Upper lobe of right lung (tissue), 1 donor: Measurements from ENCODE around the gene CFAP70. TPM values are rescaled to one million over a fixed set of nuclear protein-coding genes. Genes with fewer than 3 reads are reported as not detected.
"Not testable (repeated sequence)": the region's sequence is repeated elsewhere in the genome, so short reads cannot be mapped to it uniquely, and the experiment has no call there.

Experiments used
- ATAC-seq: fragments of 200-7000 bp; cut with Tn5 transposase; one replicate; pipeline ENCODE4 v1.9.1; 2020; ENCODE audit warnings: mild to moderate bottlenecking, moderate library complexity
- DNase-seq: peaks from one replicate; pipeline ENCODE4 v3.0.0-alpha.2; 2020
- H3K27ac ChIP-seq: fragments of 200-600 bp; one replicate; pipeline ENCODE4 v1.8.0; 2022
- H3K27me3 ChIP-seq: fragments of 200-600 bp; one replicate; pipeline ENCODE4 v1.8.0; 2022; ENCODE audit warnings: mild to moderate bottlenecking
- H3K36me3 ChIP-seq: fragments of 200-600 bp; one replicate; pipeline ENCODE4 v1.8.0; 2022
- H3K4me1 ChIP-seq: fragments of 200-600 bp; one replicate; pipeline ENCODE4 v1.8.0; 2022
- H3K4me3 ChIP-seq: fragments of 200-600 bp; one replicate; pipeline ENCODE4 v1.8.0; 2022; ENCODE audit warnings: mild to moderate bottlenecking
- H3K9me3 ChIP-seq: fragments of 200-600 bp; one replicate; pipeline ENCODE4 v1.8.0; 2022
- intact Hi-C: fragments of 100-400 bp; cut with DNase I; formaldehyde crosslinking; loops from one replicate; pipeline ENCODE4 v1.11.0; 2022
- total RNA-seq: library from RNA; stranded (reverse); fragmentation: NEBNext Ultra II Directional; extraction: Animal tissue kit (Norgen Biotek cat#: 25700); gene quantifications from one replicate; pipeline ENCODE4 v1.2.1, GENCODE V29; 2021
- TF ChIP-seq, protein P1 (sequence below): fragments of 200-600 bp; IDR thresholded peaks from one replicate; pipeline ENCODE4 v1.8.0; 2022; ENCODE audit warnings: antibody characterized with exemption
- donor health status: DM: no; HTN: yes; CAD: no; lungs with severe emphysema.

The CFAP70 gene
- total RNA-seq, 1 donor from 2014 or later: 2.7 TPM

DNA sequence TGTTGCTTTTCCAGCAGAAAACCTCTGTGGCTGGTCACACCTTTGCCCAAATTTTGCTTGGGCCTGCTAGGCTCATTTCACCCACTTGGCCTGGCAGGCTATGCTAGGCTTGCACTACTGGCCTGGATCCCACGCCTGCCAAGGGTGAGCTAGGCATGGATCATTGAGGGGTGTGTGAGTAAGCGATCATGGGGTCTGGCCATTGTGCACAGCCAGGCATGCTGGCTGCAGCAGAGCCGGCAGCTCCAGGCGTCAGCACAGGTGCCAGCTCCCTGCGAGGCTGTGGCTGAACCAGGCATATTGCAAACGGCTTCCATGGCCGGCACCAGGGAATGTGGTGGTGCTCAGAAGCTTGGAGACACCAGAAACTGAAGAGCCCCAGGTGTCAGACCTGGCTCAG lies 19.2 kb downstream of the CFAP70 start:
- H3K36me3 ChIP-seq: no peaks in the 10 kb centered on the region
- DNase-seq (no peak), ATAC-seq (no peak)
- intact Hi-C loops: no loop called here
- TF ChIP-seq, protein P1, sequence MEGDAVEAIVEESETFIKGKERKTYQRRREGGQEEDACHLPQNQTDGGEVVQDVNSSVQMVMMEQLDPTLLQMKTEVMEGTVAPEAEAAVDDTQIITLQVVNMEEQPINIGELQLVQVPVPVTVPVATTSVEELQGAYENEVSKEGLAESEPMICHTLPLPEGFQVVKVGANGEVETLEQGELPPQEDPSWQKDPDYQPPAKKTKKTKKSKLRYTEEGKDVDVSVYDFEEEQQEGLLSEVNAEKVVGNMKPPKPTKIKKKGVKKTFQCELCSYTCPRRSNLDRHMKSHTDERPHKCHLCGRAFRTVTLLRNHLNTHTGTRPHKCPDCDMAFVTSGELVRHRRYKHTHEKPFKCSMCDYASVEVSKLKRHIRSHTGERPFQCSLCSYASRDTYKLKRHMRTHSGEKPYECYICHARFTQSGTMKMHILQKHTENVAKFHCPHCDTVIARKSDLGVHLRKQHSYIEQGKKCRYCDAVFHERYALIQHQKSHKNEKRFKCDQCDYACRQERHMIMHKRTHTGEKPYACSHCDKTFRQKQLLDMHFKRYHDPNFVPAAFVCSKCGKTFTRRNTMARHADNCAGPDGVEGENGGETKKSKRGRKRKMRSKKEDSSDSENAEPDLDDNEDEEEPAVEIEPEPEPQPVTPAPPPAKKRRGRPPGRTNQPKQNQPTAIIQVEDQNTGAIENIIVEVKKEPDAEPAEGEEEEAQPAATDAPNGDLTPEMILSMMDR: no peak
- no peaks in the 10 kb centered on the region for H3K9me3 ChIP-seq
- H3K27ac ChIP-seq: no peak overlapping the region
- H3K27me3 ChIP-seq: no peaks in the 10 kb centered on the region
- no peaks in the 10 kb centered on the region for H3K4me1 ChIP-seq
- H3K4me3 ChIP-seq: no peak overlapping the region

DNA sequence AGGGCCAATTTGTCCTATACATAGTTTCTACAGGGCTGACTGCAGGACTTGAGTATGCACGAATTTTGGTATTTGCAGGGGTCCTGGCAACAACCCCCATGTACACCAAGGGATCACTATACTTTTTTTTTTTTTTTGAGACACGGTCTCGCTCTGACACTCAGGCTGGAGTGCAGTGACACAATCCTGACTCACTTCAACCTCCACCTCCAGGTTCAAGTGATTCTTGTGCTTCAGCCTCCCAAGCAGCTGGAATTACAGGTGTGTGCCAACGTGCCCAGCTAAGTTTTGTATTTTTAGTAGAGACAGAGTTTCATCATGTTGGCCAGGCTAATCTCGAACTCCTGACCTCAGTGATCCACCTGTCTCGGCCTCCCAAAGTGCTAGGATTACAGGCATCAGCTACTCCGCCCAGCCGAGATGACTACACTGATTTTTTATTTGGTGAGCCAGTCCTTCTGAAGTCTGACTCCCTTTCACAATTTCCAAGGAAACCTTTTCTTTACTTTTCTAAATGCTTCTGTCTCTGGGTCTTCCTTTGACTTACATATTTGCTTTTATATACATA lies 19.8 kb downstream of the CFAP70 start:
- H3K9me3 ChIP-seq: no peaks in the 10 kb centered on the region
- no peak overlapping the region for H3K4me3 ChIP-seq
- no peak overlapping the region for H3K27ac ChIP-seq
- no peaks in the 10 kb centered on the region for H3K4me1 ChIP-seq
- ATAC-seq: no peak
- H3K36me3 ChIP-seq: no peaks in the 10 kb centered on the region
- no peak for DNase-seq
- H3K27me3 ChIP-seq: no peaks in the 10 kb centered on the region
- TF ChIP-seq, protein P1: no peak
- intact Hi-C loops: no loop called here

DNA sequence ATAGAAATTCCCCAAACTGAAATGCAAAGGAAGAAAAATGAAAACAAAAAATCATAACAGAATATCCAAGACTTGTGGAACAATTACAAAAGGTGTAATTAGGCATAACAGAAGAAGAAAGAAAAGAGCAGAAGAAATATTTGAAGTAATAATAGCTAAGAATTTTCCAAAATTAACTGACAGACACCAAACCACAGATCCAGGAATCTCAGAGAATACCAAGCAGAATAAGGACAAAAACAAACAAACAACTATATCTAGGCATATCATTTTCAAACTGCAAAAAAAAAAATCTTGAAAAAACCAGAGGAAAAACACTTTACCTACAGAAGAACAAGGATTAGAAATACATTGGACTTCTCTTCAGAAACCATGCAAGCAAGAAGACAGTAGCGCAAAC lies 25.5 kb downstream of the CFAP70 start:
- DNase-seq: no peak

DNA sequence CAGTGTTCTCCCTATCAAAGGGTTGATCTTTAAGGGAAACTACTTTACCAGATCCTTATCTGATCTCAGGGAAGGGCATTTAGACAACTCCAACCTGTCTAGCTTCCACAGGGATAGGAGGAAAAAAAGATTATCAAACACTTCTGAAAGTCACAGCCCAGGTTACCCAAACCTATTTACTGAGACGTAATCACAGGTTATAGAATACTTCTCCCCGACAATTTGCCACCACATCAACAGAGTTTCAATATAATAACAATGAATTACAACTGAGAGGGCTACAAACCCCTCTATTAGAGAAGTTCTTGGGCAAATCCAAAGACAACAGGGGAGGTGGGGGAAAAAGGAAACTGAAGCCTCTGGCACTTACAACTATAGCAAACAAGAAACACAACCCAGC lies 26.3 kb downstream of the CFAP70 start:
- no peak for ATAC-seq

More for the DNA sequence above, 25.5 kb downstream of the CFAP70 start:
- H3K9me3 ChIP-seq: no peaks in the 10 kb centered on the region
- no peaks in the 10 kb centered on the region for H3K27me3 ChIP-seq
- no peak for ATAC-seq
- H3K4me1 ChIP-seq: no peaks in the 10 kb centered on the region
- no peak overlapping the region for H3K4me3 ChIP-seq
- H3K36me3 ChIP-seq: no peaks in the 10 kb centered on the region
- intact Hi-C loops: no loop called here
- TF ChIP-seq, protein P1: no peak
- no peak overlapping the region for H3K27ac ChIP-seq

DNA sequence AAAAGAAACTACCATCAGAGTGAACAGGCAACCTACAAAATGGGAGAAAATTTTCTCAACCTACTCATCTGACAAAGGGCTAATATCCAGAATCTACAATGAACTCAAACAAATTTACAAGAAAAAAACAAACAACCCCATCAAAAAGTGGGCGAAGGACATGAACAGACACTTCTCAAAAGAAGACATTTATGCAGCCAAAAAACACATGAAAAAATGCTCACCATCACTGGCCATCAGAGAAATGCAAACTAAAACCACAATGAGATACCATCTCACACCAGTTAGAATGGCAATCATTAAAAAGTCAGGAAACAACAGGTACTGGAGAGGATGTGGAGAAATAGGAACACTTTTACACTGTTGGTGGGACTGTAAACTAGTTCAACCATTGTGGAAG lies 30.1 kb downstream of the CFAP70 start:
- H3K36me3 ChIP-seq, H3K27me3 ChIP-seq, H3K4me3 ChIP-seq, H3K4me1 ChIP-seq, DNase-seq, H3K27ac ChIP-seq, intact Hi-C loops, H3K9me3 ChIP-seq, ATAC-seq: not testable (repeated sequence)

More for the DNA sequence above, 26.3 kb downstream of the CFAP70 start:
- no peaks in the 10 kb centered on the region for H3K27me3 ChIP-seq
- H3K4me3 ChIP-seq: no peak overlapping the region
- H3K36me3 ChIP-seq: no peaks in the 10 kb centered on the region
- no peaks in the 10 kb centered on the region for H3K4me1 ChIP-seq
- DNase-seq: no peak
- intact Hi-C loops: no loop called here
- TF ChIP-seq, protein P1: no peak
- no peaks in the 10 kb centered on the region for H3K9me3 ChIP-seq
- no peak overlapping the region for H3K27ac ChIP-seq

DNA sequence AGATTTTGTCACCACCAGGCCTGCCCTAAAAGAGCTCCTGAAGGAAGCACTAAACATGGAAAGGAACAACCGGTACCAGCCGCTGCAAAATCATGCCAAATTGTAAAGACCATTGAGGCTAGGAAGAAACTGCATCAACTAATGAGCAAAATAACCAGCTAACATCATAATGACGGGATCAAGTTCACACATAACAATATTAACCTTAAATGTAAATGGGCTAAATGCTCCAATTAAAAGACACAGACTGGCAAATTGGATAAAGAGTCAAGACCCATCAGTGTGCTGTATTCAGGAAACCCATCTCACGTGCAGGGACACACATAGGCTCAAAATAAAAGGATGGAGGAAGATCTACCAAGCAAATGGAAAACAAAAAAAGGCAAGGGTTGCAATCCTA lies 33.4 kb downstream of the CFAP70 start:
- ATAC-seq, H3K36me3 ChIP-seq, H3K4me3 ChIP-seq, intact Hi-C loops, DNase-seq, H3K27me3 ChIP-seq, H3K27ac ChIP-seq, H3K9me3 ChIP-seq, H3K4me1 ChIP-seq: not testable (repeated sequence)

DNA sequence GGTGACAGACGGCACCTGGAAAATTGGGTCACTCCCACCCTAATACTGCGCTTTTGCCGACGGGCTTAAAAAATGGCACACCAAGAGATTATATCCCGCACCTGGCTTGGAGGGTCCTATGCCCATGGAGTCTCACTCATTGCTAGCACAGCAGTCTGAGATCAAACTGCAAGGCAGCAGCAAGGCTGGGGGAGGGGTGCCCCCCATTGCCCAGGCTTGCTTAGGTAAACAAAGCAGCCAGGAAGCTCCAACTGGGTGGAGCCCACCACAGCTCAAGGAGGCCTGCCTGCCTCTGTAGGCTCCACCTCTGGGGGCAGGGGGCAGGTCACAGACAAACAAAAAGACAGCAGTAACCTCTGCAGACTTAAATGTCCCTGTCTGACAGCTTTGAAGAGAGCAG lies 35.1 kb downstream of the CFAP70 start:
- H3K27me3 ChIP-seq, intact Hi-C loops, H3K4me3 ChIP-seq, DNase-seq, H3K27ac ChIP-seq, ATAC-seq, H3K4me1 ChIP-seq, H3K36me3 ChIP-seq, H3K9me3 ChIP-seq: not testable (repeated sequence)
